ENCODE data around the gene CD300LF. TPM values are rescaled to one million over a fixed set of nuclear protein-coding genes. Genes with fewer than 3 reads are reported as not detected.

The CD300LF gene
- total and polyA plus RNA-seq, 7 donors = 0.27 to 8.3 (median 3.3) TPM; not detected in 3

DNA sequence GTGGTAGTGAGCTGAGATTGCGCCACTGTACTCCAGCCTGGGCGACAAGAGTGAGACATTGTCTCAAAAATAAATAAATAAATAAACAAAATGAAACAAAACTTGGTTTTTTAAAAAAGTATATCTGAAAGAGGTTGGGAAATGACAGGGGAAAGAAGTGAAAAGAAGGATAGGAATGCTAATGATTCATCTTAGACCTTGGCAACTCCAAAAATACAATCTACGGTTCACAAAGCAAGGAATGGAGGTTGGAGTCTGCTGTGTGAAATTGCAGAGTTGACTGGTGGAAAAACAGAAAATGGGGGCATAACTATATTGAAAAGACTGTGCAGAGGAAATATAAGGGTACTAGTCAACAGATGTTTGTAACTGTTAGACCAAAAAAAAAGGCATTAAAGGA is 49.2 kb downstream of the CD300LF start:
- peaks cover 0 to 19% (median 4%) of the 10 kb centered on the region in 3 donors for H3K27me3 ChIP-seq
- WGBS, 2 donors = 69 to 85% methylated on average over 3 of the region's 3 CpGs
- no peak overlapping the region for H3K27ac ChIP-seq
- no peak for DNase-seq
- TF ChIP-seq, protein P1, sequence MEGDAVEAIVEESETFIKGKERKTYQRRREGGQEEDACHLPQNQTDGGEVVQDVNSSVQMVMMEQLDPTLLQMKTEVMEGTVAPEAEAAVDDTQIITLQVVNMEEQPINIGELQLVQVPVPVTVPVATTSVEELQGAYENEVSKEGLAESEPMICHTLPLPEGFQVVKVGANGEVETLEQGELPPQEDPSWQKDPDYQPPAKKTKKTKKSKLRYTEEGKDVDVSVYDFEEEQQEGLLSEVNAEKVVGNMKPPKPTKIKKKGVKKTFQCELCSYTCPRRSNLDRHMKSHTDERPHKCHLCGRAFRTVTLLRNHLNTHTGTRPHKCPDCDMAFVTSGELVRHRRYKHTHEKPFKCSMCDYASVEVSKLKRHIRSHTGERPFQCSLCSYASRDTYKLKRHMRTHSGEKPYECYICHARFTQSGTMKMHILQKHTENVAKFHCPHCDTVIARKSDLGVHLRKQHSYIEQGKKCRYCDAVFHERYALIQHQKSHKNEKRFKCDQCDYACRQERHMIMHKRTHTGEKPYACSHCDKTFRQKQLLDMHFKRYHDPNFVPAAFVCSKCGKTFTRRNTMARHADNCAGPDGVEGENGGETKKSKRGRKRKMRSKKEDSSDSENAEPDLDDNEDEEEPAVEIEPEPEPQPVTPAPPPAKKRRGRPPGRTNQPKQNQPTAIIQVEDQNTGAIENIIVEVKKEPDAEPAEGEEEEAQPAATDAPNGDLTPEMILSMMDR (IDR thresholded peaks at IDR 0.05) = no peak
- no peak for TF ChIP-seq EP300 (IDR thresholded peaks at IDR 0.05)
- TF ChIP-seq POLR2A (IDR thresholded peaks at IDR 0.05) = no peak
- TF ChIP-seq POLR2AphosphoS5 (IDR thresholded peaks at IDR 0.05) = no peak
- intact Hi-C loops (cut with DNase I) = no loop called here
- H3K9me3 ChIP-seq = no peaks in the 10 kb centered on the region
- H3K4me3 ChIP-seq = no peak overlapping the region
- H3K4me1 ChIP-seq = no peaks in the 10 kb centered on the region
- no peaks in the 10 kb centered on the region for H3K36me3 ChIP-seq

DNA sequence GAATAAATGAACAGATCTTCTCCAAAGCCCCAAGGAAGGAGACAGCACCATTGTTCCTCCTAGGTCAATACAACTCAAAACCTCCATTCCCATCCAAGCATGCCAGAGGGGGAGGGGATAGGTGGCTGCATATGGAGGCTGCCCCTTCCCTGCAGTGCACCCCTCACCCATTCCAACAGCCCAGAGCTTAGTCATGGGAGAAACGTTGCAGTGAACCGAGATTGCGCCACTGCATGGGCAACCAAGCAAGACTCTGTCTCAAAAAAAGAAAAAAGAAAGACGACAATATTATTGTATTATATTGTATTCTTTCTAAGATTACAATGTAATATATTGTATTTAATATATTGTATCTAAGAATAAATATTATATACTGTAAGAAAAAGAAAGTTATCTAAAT is 52.8 kb downstream of the CD300LF start:
- 75 to 76% methylated on average over 4 of the region's 4 CpGs for WGBS, 2 donors
- intact Hi-C loops (cut with DNase I) = no loop called here
- DNase-seq = no peak
- no peaks in the 10 kb centered on the region for H3K9me3 ChIP-seq
- no peak overlapping the region for H3K27ac ChIP-seq
- no peak overlapping the region for H3K4me3 ChIP-seq
- H3K27me3 ChIP-seq = peaks cover 0 to 33% (median 2%) of the 10 kb centered on the region in 3 donors
- TF ChIP-seq POLR2AphosphoS5 (IDR thresholded peaks at IDR 0.05) (no peak), POLR2A (IDR thresholded peaks at IDR 0.05) (no peak), EP300 (IDR thresholded peaks at IDR 0.05) (no peak)
- TF ChIP-seq, protein P1 (IDR thresholded peaks at IDR 0.05) = no peak
- H3K4me1 ChIP-seq = no peaks in the 10 kb centered on the region
- no peaks in the 10 kb centered on the region for H3K36me3 ChIP-seq

DNA sequence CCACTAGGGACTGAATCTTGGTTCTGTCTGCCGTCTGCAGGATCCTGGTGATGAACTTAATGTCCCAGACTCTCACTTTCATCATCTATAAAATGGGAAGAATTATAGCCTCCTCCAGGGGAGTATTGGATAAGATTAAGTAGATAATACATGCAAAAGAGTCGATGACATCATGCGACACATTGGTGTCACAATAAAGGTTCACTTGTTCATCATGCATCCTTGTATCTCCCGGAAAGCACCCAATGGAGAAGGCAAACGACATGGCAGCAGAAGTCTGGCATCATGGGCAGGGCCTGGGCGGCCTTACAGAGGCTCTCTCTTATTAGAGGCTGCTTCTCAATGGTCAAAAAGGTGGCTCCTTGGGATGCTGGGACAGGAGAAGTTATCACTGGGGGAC is 54.1 kb downstream of the CD300LF start:
- TF ChIP-seq POLR2AphosphoS5 (IDR thresholded peaks at IDR 0.05) = no peak
- TF ChIP-seq EP300 (IDR thresholded peaks at IDR 0.05) = no peak
- TF ChIP-seq, protein P1 (IDR thresholded peaks at IDR 0.05) = no peak
- TF ChIP-seq POLR2A (IDR thresholded peaks at IDR 0.05) = no peak
- Histone ChIP-seq H3K27me3 (peaks cover 0 to 44% (median 0%) of the 10 kb centered on the region in 3 donors), H3K4me1 (no peaks in the 10 kb centered on the region), H3K9me3 (no peaks in the 10 kb centered on the region), H3K36me3 (no peaks in the 10 kb centered on the region), H3K27ac (no peak overlapping the region), H3K4me3 (no peak overlapping the region)
- 78 to 87% methylated on average over 6 of the region's 6 CpGs for WGBS, 2 donors
- intact Hi-C loops (cut with DNase I) = no loop called here
- DNase-seq = no peak

DNA sequence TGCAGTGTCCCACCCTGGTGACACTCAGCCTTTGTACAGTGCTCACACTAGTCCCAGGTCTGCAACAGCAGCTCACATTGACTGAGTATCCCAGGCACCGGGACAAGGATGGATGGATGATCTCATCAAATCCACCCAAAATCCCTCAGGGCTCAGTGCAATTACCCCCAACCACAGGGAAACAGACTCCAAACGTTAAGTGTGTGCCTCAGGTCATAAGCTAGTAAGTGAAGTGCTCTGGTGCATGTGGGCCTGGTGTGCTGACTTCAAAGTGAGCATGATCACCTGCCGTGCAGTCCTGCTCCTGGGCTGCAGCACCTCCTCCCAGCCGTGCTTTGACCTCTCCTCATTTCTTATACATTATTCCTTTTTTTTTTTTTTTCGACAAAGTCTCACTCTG is 58.0 kb downstream of the CD300LF start:
- DNase-seq = no peak
- H3K4me1 ChIP-seq = no peaks in the 10 kb centered on the region
- WGBS, 2 donors = 52 to 70% methylated on average over 5 of the region's 5 CpGs
- no peaks in the 10 kb centered on the region for H3K36me3 ChIP-seq
- H3K4me3 ChIP-seq = no peak overlapping the region
- TF ChIP-seq, protein P1 (IDR thresholded peaks at IDR 0.05) = no peak
- TF ChIP-seq POLR2A (IDR thresholded peaks at IDR 0.05) (no peak), EP300 (IDR thresholded peaks at IDR 0.05) (no peak), POLR2AphosphoS5 (IDR thresholded peaks at IDR 0.05) (no peak)
- no peak overlapping the region for H3K27ac ChIP-seq
- intact Hi-C loops (cut with DNase I) = no loop called here
- peaks cover 0 to 47% (median 4%) of the 10 kb centered on the region in 3 donors for H3K27me3 ChIP-seq
- no peaks in the 10 kb centered on the region for H3K9me3 ChIP-seq

DNA sequence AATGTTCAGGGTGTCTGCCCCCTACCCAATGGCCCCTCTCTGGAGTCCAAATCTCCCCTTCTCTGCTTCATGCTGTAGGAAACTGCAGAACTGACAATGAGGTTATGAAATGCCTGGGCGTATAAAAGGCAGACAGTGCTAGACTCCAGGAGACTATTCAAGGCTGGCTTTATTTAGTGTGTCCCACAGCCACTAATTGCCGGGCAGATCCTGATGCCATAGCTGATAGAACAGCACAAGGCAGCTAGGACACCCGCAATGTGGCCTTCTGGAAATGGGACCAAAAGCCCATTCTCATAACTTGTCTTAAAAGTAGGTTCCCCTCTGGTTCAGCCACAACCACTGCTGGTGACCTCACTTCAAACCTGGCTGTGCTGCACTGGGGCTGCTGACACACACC is 60.7 kb downstream of the CD300LF start:
- WGBS, 2 donors = 80 to 84% methylated on average over 3 of the region's 3 CpGs
- H3K27me3 ChIP-seq = peaks cover 0 to 28% (median 4%) of the 10 kb centered on the region in 3 donors

More for the DNA sequence above, 60.7 kb downstream of the CD300LF start:
- intact Hi-C loops (cut with DNase I) = no loop called here
- Histone ChIP-seq H3K9me3 (no peaks in the 10 kb centered on the region), H3K4me3 (no peak overlapping the region), H3K27ac (no peak overlapping the region), H3K4me1 (peaks cover 0 to 8% (median 0%) of the 10 kb centered on the region in 4 donors), H3K36me3 (no peaks in the 10 kb centered on the region)
- no peak for TF ChIP-seq POLR2A (IDR thresholded peaks at IDR 0.05)
- no peak for TF ChIP-seq POLR2AphosphoS5 (IDR thresholded peaks at IDR 0.05)
- no peak for TF ChIP-seq EP300 (IDR thresholded peaks at IDR 0.05)
- TF ChIP-seq, protein P1 (IDR thresholded peaks at IDR 0.05) = no peak
- DNase-seq = no peak
